GM19043 (cell line): ENCODE results near the gene RGL2.
A peak's percentile ranks its signal among the peaks of the same experiment; 100 is the strongest.

ENCODE experiments used
- ATAC-seq: cut with Tn5 transposase; IDR thresholded peaks from one replicate; pipeline ENCODE4 v1.9.1; 2021; ENCODE audit warnings: low read depth; ENCODE audit not compliant: unreplicated experiment

Gene RGL2

DNA sequence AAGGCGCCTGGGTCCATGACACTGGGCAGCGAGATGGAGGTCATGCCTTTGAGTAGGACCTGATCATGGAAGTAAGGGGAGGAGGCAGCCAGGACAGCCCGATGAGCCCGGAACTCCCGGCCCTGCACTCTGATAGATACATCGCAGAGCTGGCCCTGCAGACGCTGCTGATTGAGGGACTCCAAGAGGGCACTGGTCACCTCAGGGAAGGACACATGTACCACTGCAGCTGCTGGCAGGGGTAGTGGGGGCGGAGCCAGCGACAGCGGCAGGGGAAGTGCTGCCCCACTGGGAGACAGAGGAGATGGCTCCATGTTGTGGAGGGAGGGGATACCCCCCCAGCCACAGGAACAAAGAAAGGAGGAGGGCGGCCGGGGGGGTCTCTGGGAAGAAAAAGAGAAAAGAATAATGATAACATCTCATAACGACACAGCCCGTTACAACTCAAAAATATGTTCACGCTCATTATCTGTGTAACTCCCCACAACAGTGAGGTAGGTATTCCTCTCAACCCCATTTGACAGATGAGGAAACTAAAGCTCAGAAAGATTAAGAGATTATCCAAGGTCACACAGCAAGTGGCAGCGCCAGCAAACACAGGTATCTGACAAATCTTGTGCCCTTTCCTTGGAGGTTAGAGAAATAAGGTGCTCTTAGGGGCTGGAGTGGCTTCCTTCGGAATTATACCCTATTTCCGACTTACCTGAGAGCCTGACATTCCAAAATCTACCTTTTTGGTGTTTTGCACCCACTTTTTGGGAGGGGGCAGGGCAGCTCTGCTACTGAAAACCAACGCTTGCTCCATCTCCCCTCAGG, 18.1 kb upstream of the RGL2 start:
- ATAC-seq = no peak

DNA sequence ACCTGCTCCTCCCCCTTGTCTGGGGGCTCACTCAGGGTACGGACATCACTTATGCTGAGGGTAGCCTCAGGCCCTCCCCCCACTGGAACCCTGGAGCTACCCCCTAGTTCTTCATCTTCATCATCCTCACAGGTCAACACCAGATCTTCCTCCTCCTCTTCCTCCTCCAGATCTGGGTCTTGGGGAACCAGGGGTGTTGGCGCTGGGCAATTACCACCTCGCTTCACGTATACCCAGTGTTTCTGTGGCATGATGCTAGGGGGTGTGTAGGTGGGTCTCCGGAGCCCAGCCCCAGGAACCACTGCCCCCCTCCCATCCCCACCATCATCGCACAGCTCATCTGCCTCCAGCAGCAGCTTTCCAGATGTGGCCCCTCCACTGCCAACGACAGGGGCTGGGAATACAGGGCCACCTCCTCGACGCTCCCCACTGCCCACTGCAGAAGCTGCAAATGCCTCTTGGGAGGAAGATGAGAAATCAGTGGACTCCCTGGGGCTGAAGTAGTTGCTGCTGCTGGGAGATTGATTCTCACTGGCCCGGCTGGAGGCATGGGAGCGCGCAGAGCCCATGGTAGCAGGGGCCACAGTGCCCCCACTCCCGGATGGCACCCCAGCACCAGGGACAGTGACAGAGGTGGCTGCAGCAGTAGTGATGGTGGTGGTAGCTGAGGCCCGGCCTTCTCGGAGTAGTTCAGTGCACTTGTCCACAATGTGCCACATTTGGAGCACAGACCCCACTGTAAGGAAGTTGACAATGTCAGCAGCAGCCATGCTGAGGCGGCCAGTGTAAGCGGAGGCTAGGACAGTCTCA, 17.3 kb upstream of the RGL2 start:
- ATAC-seq = no peak

DNA sequence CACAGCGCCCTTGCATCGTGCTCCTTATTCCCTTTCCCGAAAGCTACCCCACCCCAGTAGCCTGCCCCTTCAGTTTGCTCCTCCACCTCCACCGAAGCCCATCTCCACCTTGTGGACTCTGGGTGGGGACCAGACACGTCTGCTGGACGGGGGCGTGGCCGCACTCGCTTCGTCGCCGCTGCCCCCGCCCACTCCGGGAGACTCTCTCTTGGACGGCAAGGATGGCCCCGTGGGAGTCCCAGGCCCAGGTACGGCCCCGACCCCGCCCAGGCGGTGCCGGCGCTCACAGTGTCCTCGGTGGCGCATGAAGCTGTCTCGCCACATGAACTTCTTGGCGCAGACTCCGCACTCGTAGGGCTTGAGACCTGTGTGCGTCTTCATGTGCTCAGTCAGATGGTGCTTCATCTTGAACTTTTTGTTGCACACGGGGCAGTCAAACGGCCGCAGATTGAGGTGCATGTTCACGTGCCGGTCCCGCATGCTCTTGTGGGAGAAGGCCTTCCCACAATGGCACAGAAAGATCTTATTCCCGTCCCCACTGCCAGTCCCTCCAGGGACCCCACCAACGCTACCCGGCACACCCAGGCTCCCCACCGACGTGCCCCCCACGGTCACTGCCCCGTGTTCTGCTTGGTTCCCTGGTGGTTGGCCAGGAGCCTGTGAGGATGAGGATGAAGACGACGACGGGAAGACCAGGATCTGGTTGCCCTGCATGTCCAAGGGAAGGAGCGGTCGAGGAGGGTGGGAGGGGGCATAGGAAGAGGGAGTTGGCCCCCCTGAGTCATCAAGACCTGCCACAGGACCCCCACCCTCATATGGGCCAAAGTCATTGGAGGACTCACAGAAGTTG, 16.4 kb upstream of the RGL2 start:
- no peak for ATAC-seq

- no peak for ATAC-seq
Measured at GRCh38 chr6:33314515-33314942, 15.8 kb upstream of the RGL2 start.

DNA sequence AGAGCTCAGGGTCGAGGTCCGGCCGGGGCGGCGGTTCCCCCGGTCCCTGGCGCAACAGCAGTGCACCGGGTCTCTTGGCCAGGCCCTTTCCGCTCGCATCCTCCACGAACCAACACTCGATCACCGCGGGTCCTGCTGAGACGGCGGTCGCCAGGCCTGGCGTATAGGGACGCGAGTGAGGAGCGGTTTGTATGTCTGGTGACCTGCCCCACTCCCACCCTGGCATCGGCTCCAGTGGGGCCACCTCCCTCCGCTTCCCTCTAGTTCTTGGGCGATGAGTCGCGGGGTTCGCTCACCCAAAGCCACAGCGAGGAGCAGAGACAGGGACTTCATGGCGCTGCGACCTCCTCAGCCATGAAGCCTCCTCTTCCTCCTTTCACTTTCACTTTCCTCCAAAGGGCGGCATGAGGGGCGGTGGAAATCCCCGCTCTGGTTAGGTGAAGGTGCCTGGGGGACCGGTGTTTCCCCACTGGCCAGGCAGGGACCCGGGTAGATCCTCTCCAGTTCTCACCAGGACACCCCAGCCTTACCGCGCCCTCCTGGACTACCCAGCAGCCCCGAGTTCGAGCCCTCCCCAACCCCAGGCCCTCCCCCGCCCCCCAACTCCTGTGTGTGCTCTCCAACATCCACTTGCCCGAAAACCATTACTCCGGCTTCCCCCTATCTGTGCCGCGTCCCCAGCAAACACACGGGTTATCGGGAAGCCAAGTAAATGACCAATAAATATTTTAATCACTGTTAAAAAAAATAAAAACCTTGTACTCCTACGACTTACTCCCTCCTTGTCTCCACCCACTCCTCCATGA, 15.2 kb upstream of the RGL2 start, which contains the start of gene TAPBP:
TSS of gene TAPBP (minus strand) at position 370 of the 806 bp plus-strand sequence. CDS start at position 333, 37 bp downstream.
- ATAC-seq = no peak

DNA sequence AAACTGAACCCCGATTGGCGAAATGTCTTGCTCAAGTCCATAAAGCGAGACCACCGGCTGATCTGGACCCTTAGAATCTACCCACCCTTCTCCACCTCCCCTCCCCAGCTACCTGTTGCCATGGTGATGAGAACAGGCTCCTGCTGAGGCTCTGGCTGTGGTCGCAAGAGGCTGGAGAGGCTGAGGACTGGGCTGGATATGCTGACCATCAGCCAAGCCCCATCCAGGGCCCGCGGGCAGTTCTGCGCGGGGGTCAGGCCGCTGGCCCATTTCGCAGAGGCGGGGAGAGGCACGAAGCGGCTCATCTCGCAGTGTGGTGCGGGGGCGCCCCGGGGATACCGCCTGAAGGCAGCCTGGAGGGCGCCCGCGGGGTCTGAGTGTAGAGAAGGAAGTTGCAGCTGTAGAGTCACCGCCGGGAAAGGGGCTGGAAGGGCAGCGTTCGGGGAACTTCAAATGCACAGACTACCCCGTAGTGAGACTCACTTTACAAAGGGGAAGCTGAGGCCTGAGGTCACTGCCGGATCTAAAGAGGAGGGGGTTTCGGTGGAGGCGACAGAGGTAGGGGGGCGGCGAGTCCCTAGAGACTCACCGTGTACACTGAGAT, 14.5 kb upstream of the RGL2 start:
- ATAC-seq = no peak

GRCh38 chr6:33312361-33313104, 13.8 kb upstream of the RGL2 start:
- no peak for ATAC-seq

DNA sequence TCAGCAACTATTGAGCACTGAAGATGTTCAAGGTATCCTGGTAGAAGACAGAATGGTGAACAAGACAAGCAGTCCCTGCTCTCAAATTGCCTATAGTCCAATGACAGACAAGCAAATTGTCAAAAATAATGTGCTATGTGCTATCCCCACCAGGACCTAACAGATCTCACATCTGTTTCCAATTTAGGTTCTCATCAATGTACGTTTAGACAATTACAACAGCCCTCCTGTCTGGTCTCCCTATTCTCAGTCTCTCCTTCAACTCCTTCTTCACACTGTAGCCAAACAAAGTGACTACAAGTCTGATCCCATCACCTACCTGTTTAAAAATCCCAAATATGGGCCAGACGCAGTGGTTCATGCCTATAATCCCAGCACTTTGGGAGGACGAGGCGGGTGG, 7.6 kb upstream of the RGL2 start:
- no peak for ATAC-seq

GRCh38 chr6:33305052-33305451, 6.3 kb upstream of the RGL2 start:
- no peak for ATAC-seq

GRCh38 chr6:33304216-33304615, 5.5 kb upstream of the RGL2 start:
- no peak for ATAC-seq

- ATAC-seq = no peak
Measured at GRCh38 chr6:33301877-33302276, 3.1 kb upstream of the RGL2 start.

DNA sequence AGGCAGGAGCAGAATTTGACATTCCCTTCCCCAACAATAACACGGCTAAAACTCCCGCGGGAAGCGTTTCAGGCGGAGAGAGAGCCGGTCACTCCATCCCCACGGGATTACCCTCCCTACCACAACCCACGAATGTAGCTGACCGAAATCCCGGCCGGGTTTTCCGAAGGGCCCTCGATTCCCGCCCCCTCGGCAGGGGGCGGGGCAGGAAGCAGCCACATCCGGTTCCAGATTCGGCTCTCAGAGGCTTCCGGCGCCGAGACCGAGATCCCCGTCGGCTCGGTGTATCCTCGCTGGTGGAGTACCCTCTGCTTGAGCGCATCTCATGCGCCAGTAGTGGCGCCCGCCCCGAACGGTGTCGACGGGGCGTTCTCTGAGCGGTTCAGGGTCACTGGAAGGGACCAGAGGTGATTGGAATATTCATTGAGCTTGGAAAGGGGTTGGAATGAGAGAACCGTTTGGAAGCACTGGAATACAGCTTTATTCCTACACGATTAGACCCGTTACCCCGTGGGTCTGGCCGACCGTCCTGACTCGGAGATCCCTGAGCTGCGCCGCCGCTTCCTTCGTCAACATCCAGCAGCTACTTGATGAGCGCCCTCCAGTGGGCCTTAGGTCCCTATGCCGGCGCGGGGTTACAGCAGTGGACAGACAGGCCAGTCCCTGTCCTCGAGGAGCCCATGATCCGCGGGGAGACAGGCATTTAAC, 649 bp upstream of the RGL2 start:
- peak; percentile 78 for ATAC-seq

DNA sequence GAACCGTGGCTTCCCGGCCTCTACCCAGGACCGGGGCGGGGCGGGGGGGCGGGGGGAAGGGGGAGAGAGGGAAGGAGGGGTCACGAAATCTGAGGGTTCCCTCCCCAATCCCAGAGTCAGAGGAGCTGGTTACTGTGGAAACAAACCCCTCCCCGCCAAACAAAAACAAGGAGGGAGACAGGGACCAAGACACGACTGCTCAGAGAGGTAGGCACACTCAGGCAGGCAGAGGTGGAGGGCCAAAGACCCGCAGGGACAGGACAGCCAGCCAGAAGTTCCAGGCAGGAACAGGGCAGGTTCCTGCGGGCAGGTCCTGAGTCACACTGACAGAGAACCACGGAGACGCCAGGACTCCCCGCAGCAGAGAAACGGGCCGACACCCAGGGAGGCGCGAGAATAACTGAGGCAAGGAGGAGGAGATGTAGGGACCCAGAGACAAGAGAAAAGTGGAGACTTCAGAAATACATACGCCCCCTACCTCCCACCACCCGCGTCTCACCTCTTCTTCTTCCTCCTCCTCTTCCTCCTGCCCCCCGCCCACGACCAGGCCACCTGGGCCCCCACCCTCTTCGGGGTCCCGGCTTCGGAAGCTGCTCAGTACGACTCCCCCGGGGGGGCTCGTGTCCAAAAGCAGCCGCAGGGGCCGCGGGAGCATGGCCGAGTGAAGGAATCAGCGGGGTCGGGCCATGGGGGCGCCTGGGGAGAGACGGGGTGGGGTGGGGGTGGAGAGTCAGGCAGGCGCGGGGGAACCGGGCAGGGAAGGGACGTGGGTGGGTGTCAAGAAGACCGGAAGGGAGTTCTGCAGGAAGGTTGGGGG, 578 bp downstream of the RGL2 start:
- no peak for ATAC-seq

GRCh38 chr6:33297406-33297955, 1.3 kb downstream of the RGL2 start:
- ATAC-seq = no peak

DNA sequence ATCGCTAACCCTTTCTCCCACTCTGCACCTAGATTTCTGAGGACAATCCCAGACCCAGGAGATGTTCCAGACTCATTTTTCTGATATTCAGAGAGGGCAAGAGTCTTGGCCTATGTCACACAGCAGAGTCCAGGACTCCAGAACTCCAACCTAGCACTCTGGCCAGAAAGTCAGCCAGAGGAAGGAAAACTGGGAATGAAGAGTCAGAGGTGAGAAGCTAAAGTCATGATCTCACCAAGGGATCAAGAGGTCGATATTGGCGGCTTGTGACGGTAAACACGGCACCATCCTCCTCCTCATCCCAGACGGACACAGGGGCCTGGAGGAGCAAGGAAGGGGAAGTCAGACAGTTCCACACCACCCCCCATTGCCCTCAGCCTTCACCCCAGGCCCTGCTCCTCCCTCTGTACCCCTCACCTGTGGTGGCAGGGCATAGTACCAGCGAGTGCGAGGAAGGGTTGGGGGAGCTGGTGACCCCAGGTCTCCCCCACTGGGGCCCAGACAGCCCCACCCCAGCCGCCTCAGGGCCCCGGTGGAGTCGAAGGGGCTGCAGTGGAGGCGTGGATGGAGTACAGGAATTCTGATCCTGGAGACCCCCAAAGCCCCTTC, 1.8 kb downstream of the RGL2 start:
- no peak for ATAC-seq

DNA sequence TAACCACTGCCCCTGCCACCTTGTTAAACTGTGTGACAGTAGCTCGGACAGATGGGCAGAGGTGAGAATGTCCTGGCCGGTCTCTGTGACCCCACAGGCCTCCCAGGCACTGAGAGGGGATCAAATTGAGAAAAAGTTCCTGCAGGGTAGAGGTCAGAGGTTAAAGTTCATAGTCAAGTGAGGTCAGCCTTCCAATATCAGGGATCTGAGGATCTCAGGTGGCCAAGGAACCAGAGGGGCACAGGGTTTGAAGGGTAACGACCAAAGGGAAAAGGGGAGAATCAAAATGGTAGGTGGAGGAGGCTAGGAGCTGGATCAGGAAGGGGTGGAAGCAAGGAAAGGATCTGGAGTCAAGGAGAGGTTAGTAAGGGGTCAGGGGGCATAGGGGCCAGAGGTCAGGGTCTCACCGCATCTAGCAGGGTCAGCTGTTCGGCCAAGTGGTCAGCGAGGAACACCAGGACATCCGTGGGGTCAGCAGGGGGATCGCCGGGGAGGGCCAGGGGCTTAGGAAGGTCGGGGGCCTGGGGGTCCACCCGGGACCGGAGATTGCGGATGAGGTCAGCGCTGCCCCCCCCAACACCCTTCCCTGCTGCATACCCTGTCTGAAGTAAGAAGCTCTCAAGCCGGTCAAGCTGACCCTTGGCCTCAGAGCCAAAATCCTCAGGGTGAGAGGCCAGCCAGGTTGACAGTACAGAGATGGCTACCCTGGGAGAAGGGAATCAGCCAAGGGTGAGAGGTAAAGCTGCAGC, 2.9 kb downstream of the RGL2 start:
- no peak for ATAC-seq
